Neuronal stem cell (in vitro differentiated cells): ENCODE results near the gene CYP4F22.

Experiments
- DNase-seq: peaks from one replicate; pipeline ENCODE4 v3.0.0-alpha.2; 2013; ENCODE audit warnings: low spot score
- H2AFZ ChIP-seq: one replicate; pipeline ENCODE4 v1.6.1; 2013; ENCODE audit warnings: mild to moderate bottlenecking, low read length, inconsistent platforms
- H2AK5ac ChIP-seq: 2 replicates; pipeline ENCODE4 v1.6.1; 2013; ENCODE audit warnings: low read depth, mild to moderate bottlenecking, inconsistent platforms, low read length, moderate library complexity, mixed read lengths
- H2BK120ac ChIP-seq: 2 replicates; pipeline ENCODE4 v1.6.1; 2013; ENCODE audit warnings: low read depth, mild to moderate bottlenecking, inconsistent platforms, low read length, moderate library complexity, mixed read lengths
- H2BK12ac ChIP-seq: one replicate; pipeline ENCODE4 v1.6.1; 2013; ENCODE audit warnings: low read length, inconsistent platforms
- H2BK15ac ChIP-seq: 2 replicates; pipeline ENCODE4 v1.6.1; 2013; ENCODE audit warnings: mild to moderate bottlenecking, low read length, inconsistent platforms, mixed read lengths
- H2BK5ac ChIP-seq: one replicate; pipeline ENCODE4 v1.6.1; 2013; ENCODE audit warnings: inconsistent platforms, mild to moderate bottlenecking, low read length, moderate library complexity
- H3K14ac ChIP-seq: one replicate; pipeline ENCODE4 v1.6.1; 2013; ENCODE audit warnings: low read length, inconsistent platforms
- H3K18ac ChIP-seq: 2 replicates; pipeline ENCODE4 v1.6.1; 2013; ENCODE audit warnings: low read length, inconsistent platforms
- H3K23ac ChIP-seq: 2 replicates; pipeline ENCODE4 v1.6.1; 2013; ENCODE audit warnings: low read depth, mild to moderate bottlenecking, mixed read lengths, low read length, inconsistent platforms; ENCODE audit not compliant: poor library complexity
- H3K27ac ChIP-seq: replicated peaks from 3 replicates; pipeline ENCODE4 v1.5.1; 2013; ENCODE audit warnings: low read length, inconsistent platforms
- H3K27me3 ChIP-seq, 3 experiments: 2 replicates each; pipeline ENCODE4 v1.6.1; 2013; ENCODE audit warnings: low read length in 3 of 3, mild to moderate bottlenecking in 2 of 3, inconsistent platforms in 1 of 3, low read depth in 1 of 3, mixed read lengths in 1 of 3, moderate library complexity in 1 of 3; ENCODE audit not compliant: control insufficient read depth in 3 of 3, insufficient read depth in 3 of 3
- H3K36me3 ChIP-seq, 2 donors: replicated peaks in 1 of 2; 2 replicates each; pipeline ENCODE4 v1.6.1; 2013; ENCODE audit warnings: low read length in 2 of 2; ENCODE audit not compliant: control insufficient read depth in 2 of 2, insufficient read depth in 2 of 2
- H3K4ac ChIP-seq: 2 replicates; pipeline ENCODE4 v1.6.1; 2013; ENCODE audit warnings: inconsistent platforms, mild to moderate bottlenecking, low read length, moderate library complexity
- H3K4me1 ChIP-seq, 2 donors: 1 replicate in 1 of 2; 2 replicates in 1 of 2; pipeline ENCODE4 v1.6.1; 2013; ENCODE audit warnings: low read length in 2 of 2, low read depth in 1 of 2; ENCODE audit not compliant: control insufficient read depth in 2 of 2, insufficient read depth in 1 of 2
- H3K4me2 ChIP-seq: one replicate; pipeline ENCODE4 v1.6.1; 2013; ENCODE audit warnings: mild to moderate bottlenecking, low read length, inconsistent platforms; ENCODE audit not compliant: insufficient read depth, poor library complexity, severe bottlenecking
- H3K4me3 ChIP-seq, 2 donors: 2 replicates each; pipeline ENCODE4 v1.5.1; 2013; ENCODE audit warnings: low read length in 2 of 2, mild to moderate bottlenecking in 2 of 2, inconsistent platforms in 1 of 2, moderate library complexity in 1 of 2
- H3K79me1 ChIP-seq: one replicate; pipeline ENCODE4 v1.6.1; 2013; ENCODE audit warnings: low read depth, mild to moderate bottlenecking, inconsistent platforms, low read length, moderate library complexity
- H3K9ac ChIP-seq: one replicate; pipeline ENCODE4 v1.6.1; 2013; ENCODE audit warnings: mild to moderate bottlenecking, low read depth, low read length, inconsistent platforms; ENCODE audit not compliant: poor library complexity
- H3K9me3 ChIP-seq, 2 donors: replicated peaks in 1 of 2; 2 replicates each; pipeline versions ENCODE3 to v1.6.1; 2013; ENCODE audit warnings: low read length in 2 of 2, mild to moderate bottlenecking in 2 of 2, inconsistent platforms in 1 of 2, low read depth in 1 of 2, mixed read lengths in 1 of 2, moderate library complexity in 1 of 2; ENCODE audit not compliant: control insufficient read depth in 2 of 2, insufficient read depth in 1 of 2
- H4K8ac ChIP-seq: one replicate; pipeline ENCODE4 v1.6.1; 2013; ENCODE audit warnings: low read depth, mild to moderate bottlenecking, inconsistent platforms, low read length, moderate library complexity
- H4K91ac ChIP-seq: one replicate; pipeline ENCODE4 v1.6.1; 2013; ENCODE audit warnings: low read length, low read depth, mild to moderate bottlenecking, inconsistent platforms; ENCODE audit not compliant: poor library complexity
- WGBS, 2 donors: extraction: QIAGEN DNeasy Blood & Tissue Kit; methylation state at CpG; one replicate each; pipeline ENCODE4 v1.1.7; 2013; ENCODE audit warnings: missing lambda C conversion rate in 2 of 2, mixed read lengths in 1 of 2; ENCODE audit not compliant: insufficient read length in 2 of 2, insufficient replicate concordance in 1 of 2; ENCODE audit errors: extremely low coverage in 2 of 2; 5-methylcytosine and 5-hydroxymethylcytosine counted together

The CYP4F22 gene

DNA sequence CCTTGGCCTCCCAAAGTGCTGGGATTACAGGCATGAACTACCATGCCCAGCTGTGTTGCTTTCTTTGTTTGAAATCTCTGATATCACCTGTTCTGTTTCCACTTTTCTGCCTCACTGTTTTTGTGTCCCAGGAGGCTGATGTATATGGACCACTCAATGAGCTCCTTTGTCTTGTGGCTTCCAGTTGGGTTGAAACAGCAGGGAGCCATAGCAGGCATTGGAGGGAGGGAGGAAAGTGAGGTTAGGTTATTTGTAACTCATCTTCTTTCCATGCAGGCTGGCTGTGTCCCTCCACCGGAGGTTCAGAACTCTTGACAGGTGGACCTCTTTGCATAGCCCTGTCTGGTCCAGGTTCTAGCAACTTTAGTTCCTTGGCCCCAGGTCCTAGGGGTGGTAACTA lies 6.1 kb upstream of the CYP4F22 start:
- Histone ChIP-seq H3K36me3 (no peaks in the 10 kb centered on the region), H3K18ac (no peak overlapping the region), H4K91ac (no peak overlapping the region), H2BK120ac (no peak overlapping the region), H3K14ac (no peak overlapping the region), H3K4me2 (no peak overlapping the region), H3K4me3 (no peak overlapping the region), H2AK5ac (no peak overlapping the region), H3K23ac (no peak overlapping the region), H3K4ac (no peak overlapping the region), H3K9ac (no peak overlapping the region), H2BK12ac (no peak overlapping the region), H3K27ac (no peak overlapping the region), H2BK5ac (no peak overlapping the region), H2BK15ac (no peak overlapping the region), H3K9me3 (peaks cover 0 to 6% of the 10 kb centered on the region in 2 donors), H2AFZ (no peak overlapping the region), H3K4me1 (no peaks in the 10 kb centered on the region), H3K79me1 (no peaks in the 10 kb centered on the region), H4K8ac (no peak overlapping the region), H3K27me3 (peaks cover 0 to 23% (median 0%) of the 10 kb centered on the region in 3 experiments)
- WGBS, 2 donors: no CpG with 5 or more reads among the region's 1 CpG
- DNase-seq: no peak

DNA sequence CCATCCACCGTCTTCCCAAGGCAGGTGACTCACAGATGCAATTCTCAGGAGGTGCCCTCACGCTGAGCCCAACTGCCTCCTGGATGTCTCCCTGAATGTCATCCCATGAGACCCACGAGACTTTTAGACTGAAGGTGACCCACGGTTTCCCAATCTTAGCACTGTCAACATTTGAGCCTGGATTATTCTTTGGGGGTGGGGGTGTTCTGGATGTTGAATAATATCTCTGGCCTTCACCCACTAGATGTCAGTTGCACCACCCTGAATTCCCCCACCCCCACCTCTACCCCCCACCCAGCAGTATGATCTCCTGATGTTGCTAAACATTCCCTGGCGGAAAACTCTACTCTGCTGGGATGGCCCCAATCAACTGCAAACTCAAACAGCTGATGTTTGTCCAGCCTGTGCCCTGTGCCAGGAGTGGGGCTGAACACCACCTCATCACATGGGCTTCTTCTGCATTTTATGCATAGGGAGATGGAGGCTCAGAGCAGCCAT lies 2.2 kb upstream of the CYP4F22 start:
- no peak overlapping the region for H2AFZ ChIP-seq
- H3K27ac ChIP-seq: no peak overlapping the region
- no peak overlapping the region for H3K4ac ChIP-seq
- no peaks in the 10 kb centered on the region for H3K36me3 ChIP-seq
- H2BK15ac ChIP-seq: no peak overlapping the region
- no peak overlapping the region for H2BK120ac ChIP-seq
- no peak overlapping the region for H3K9ac ChIP-seq
- no peak overlapping the region for H4K91ac ChIP-seq
- H2BK12ac ChIP-seq: no peak overlapping the region
- no peaks in the 10 kb centered on the region for H3K4me1 ChIP-seq
- no peak overlapping the region for H2BK5ac ChIP-seq
- H3K27me3 ChIP-seq: peaks cover 0 to 13% (median 12%) of the 10 kb centered on the region in 3 experiments
- H4K8ac ChIP-seq: no peak overlapping the region
- no peak overlapping the region for H3K23ac ChIP-seq
- peaks cover 0 to 6% of the 10 kb centered on the region in 2 donors for H3K9me3 ChIP-seq
- no peak for DNase-seq
- H3K14ac ChIP-seq: no peak overlapping the region
- no peak overlapping the region for H3K4me3 ChIP-seq
- H3K18ac ChIP-seq: peak overlapping the region; percentile 35
- whole genome bisulfite sequencing, 2 donors: no CpG with 5 or more reads among the region's 5 CpGs
- no peaks in the 10 kb centered on the region for H3K79me1 ChIP-seq
- no peak overlapping the region for H2AK5ac ChIP-seq
- H3K4me2 ChIP-seq: no peak overlapping the region

DNA sequence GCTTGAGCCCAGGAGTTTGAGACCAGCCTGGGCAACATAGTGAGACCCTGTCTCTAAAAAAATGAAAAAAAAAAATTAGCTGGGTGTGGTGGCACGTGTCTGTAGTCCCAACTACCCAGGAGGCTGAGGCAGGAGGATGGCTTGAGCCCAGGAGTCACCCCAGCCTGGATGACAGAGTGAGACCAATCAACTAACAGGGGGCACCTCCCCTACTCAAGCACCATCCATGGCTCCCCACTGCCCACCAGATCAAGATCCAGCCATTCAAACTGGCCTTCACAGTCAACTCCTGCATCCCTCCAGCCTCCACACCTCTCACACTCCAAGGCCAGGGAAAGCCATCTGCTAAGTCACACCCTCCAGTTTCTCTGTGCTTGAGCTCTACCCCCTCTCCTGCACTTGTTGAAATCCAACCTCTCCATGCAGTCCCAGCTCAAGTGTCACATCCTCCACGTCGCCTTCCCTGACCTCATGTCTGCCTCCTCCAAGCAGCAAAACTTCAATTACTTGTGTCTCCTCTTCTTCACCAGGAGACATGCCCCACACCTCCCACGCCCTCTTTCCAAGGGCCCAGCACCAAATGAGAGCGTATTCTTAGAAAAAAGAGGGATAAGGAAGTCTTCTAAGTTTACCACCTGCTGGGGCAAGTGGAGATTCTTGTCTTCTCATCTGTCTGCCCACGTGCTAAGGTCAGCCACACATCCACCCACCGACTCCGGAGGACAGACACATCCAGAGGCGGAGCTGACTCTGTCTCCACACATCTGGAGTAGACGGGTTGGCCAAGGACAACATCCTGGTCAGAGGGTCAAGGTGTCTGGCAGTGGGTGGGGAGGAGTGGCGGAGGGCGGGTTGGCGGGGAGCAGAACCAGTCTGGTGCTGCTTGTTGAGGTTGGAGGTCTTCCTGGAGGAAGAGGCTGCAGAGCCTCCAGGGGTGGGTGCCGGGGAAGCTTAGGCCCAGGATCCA lies 974 bp upstream of the CYP4F22 start:
- WGBS, 2 donors: no CpG with 5 or more reads among the region's 14 CpGs
- no peak overlapping the region for H3K23ac ChIP-seq
- no peak overlapping the region for H3K14ac ChIP-seq

DNA sequence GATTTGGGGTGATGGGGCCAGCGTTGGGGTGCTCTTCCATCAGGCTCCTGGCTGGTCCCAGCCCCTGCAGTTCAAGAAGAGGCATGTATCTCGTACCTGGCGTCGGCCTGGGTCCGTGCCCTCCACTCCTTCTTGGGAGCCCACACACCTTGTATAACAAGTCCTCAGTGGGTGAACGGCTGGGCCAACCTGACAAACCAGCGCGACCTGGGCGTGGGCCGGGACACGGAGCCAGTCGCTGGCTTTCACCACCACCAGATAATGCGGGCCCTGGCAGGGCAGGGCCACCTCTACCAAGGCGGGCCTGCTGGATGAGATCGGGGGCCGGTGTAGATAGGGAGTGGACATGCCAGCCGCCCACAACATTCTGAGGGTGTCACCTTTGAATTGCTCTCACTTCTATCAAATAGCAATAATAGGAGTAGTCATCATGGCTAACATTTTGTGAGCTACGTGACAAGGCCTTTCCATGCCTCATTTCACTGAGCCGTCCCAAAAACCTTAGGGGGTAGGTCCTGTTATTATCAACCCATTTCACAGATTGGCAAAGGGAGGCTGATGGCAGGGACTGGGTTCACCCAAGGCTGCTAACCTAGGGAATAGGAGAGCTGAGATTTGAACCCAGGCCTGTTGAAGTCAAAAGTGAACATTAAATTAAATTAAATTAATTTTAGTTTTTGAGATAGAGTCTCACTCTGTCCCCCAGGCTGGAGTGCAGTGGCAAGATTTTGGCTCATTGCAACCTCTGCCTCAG lies 3.5 kb downstream of the CYP4F22 start:
- no peak for DNase-seq
- H2BK5ac ChIP-seq: no peak overlapping the region
- H3K4me3 ChIP-seq: no peak overlapping the region
- H3K14ac ChIP-seq: no peak overlapping the region
- no peak overlapping the region for H3K27ac ChIP-seq
- H2BK120ac ChIP-seq: no peak overlapping the region
- no peak overlapping the region for H2BK15ac ChIP-seq
- no peaks in the 10 kb centered on the region for H3K4me1 ChIP-seq
- H3K4me2 ChIP-seq: no peak overlapping the region
- H4K91ac ChIP-seq: no peak overlapping the region
- H3K4ac ChIP-seq: no peak overlapping the region
- no peak overlapping the region for H2AK5ac ChIP-seq
- H3K79me1 ChIP-seq: no peaks in the 10 kb centered on the region
- peaks cover 0 to 12% (median 5%) of the 10 kb centered on the region in 3 experiments for H3K27me3 ChIP-seq
- no peak overlapping the region for H4K8ac ChIP-seq
- H3K23ac ChIP-seq: no peak overlapping the region
- no CpG with 5 or more reads among the region's 19 CpGs for WGBS, 2 donors
- peaks cover 0 to 7% of the 10 kb centered on the region in 2 donors for H3K9me3 ChIP-seq
- no peak overlapping the region for H2BK12ac ChIP-seq
- no peak overlapping the region for H3K9ac ChIP-seq
- no peak overlapping the region for H3K18ac ChIP-seq
- H3K36me3 ChIP-seq: no peaks in the 10 kb centered on the region
- H2AFZ ChIP-seq: no peak overlapping the region

More for the DNA sequence above, 974 bp upstream of the CYP4F22 start:
- Histone ChIP-seq H2BK5ac (no peak overlapping the region), H3K36me3 (no peaks in the 10 kb centered on the region), H4K91ac (no peak overlapping the region), H3K4me2 (no peak overlapping the region), H3K9me3 (peaks cover 0 to 6% of the 10 kb centered on the region in 2 donors), H3K27me3 (peaks cover 0 to 12% (median 10%) of the 10 kb centered on the region in 3 experiments), H3K4ac (no peak overlapping the region), H3K4me3 (peak overlapping the region in 1 of 2 donors; percentile 0), H3K79me1 (no peaks in the 10 kb centered on the region), H2BK15ac (no peak overlapping the region), H4K8ac (no peak overlapping the region), H2AK5ac (no peak overlapping the region), H3K9ac (no peak overlapping the region), H3K4me1 (no peaks in the 10 kb centered on the region), H2BK120ac (no peak overlapping the region), H2AFZ (no peak overlapping the region), H2BK12ac (no peak overlapping the region), H3K18ac (no peak overlapping the region), H3K27ac (no peak overlapping the region)
- DNase-seq: no peak
